Epithelial cell of esophagus (primary cell): Measurements from ENCODE around the gene ADAM23.

ENCODE experiments used
- DNase-seq: peaks from one replicate; pipeline ENCODE4 v3.0.0; 2010; ENCODE audit warnings: low read depth
- H3K4me3 ChIP-seq: 2 replicates; pipeline ENCODE4 v1.5.1; 2011; ENCODE audit warnings: mild to moderate bottlenecking, low read length, control low read depth
- TF ChIP-seq, protein P1 (sequence below): IDR thresholded peaks from 2 replicates; pipeline ENCODE4 v1.5.1; 2011; ENCODE audit warnings: low read depth, mild to moderate bottlenecking, low read length, control low read depth, inconsistent platforms; ENCODE audit not compliant: insufficient read depth; ENCODE audit errors: missing control alignments

The ADAM23 gene

DNA sequence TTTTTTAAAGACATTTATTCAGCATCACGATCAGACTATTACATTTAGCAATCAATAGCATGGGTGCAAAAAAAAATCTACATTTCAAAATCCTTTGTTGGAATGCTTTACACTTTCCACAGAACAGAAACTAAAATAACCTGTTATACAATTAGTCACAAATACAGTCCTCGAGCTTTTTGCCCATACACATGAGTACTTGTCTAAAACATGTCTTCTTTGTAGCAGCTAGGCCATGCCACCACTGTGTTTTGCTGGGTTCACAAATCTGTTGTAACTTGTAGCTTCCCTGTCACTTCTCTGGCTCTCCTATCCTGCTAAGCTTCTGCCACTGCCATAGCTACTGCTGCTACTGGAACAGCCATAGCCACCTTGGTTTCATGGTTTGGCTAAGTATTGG, 24.4 kb upstream of the ADAM23 start:
- DNase-seq, result peak; percentile 81
- H3K4me3 ChIP-seq, result no peak overlapping the region
- TF ChIP-seq, protein P1, sequence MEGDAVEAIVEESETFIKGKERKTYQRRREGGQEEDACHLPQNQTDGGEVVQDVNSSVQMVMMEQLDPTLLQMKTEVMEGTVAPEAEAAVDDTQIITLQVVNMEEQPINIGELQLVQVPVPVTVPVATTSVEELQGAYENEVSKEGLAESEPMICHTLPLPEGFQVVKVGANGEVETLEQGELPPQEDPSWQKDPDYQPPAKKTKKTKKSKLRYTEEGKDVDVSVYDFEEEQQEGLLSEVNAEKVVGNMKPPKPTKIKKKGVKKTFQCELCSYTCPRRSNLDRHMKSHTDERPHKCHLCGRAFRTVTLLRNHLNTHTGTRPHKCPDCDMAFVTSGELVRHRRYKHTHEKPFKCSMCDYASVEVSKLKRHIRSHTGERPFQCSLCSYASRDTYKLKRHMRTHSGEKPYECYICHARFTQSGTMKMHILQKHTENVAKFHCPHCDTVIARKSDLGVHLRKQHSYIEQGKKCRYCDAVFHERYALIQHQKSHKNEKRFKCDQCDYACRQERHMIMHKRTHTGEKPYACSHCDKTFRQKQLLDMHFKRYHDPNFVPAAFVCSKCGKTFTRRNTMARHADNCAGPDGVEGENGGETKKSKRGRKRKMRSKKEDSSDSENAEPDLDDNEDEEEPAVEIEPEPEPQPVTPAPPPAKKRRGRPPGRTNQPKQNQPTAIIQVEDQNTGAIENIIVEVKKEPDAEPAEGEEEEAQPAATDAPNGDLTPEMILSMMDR, result no peak

DNA sequence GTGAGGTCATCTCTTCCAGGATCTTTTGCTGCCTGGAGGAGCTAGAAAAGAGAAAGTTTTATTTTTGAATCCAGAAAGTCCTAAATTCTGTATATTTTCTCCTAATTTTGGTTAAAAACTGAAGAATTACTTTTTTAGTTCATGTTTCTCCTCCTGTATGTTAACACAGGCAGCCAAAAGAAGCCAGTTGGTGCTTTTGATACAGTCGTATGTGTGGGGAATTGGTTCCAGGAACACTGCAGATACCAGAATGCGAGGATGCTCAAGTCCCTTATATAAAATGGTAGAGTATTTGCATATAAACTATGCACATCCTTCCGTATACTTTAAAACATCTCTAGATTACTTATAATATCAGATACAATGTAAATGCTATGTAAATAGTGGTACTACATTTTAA, 22.6 kb upstream of the ADAM23 start:
- DNase-seq, result no peak
- TF ChIP-seq, protein P1, result no peak

DNA sequence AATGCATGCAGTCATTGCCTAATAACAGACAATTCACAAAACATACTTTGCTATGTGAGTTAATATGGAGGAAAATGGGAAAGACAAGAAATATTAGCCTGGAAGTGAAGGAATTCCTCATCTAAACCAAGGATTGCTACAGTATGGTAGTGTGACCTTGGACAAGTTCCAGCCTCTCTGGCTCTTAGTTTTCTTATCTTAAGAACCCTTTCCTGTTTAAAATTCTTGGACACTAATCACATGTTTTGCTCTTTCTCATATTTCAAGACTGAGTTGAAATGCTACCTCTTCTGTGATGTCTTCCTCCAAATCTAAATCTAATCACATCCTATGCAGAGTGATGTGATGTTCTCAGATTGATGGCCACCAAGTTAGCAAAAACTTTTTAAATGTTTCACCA, 20.8 kb upstream of the ADAM23 start:
- no peak overlapping the region for H3K4me3 ChIP-seq
- DNase-seq, result no peak
- TF ChIP-seq, protein P1, result no peak

More for the DNA sequence above, 22.6 kb upstream of the ADAM23 start:
- no peak overlapping the region for H3K4me3 ChIP-seq

DNA sequence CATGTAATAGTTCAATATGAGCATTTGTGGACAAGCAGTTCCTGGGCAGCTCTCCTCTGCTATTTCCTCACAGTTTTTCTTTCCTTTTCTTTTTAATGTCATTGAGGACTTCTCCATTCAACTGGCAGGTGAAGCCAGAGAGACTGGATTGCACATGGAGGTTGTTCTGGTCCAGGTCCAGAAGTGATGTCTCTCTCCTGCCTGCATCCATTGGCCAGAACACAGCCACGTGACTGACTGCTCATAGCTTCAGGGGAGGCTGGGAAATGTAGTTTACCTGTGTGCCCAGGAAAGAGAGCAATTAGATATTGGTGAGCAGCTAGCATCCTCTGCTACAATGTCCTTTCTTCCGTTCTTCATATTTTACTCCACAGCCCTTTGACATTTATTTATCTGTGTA, 20.2 kb upstream of the ADAM23 start:
- peak; percentile 23 for DNase-seq
- TF ChIP-seq, protein P1, result no peak
- no peak overlapping the region for H3K4me3 ChIP-seq

DNA sequence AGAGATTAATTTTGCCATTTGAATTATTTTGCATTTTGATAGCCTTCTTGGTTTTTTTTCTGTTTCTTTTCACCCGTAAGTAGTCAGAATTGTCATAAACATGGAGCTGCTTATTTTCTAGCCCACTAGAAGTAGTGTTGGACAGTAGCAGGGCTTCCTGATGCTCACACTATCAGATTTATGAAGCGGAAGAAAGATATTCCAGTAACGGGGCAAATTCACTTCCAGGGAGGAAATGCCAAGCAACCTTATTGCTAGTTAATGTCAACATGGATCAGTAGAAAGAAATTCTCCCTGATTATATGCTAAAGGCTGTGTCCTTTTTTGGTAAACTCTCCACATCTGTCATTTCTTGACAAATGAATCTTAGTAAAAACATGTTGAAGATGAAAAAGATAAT, 19.2 kb upstream of the ADAM23 start:
- no peak for DNase-seq
- H3K4me3 ChIP-seq, result no peak overlapping the region
- TF ChIP-seq, protein P1, result no peak

DNA sequence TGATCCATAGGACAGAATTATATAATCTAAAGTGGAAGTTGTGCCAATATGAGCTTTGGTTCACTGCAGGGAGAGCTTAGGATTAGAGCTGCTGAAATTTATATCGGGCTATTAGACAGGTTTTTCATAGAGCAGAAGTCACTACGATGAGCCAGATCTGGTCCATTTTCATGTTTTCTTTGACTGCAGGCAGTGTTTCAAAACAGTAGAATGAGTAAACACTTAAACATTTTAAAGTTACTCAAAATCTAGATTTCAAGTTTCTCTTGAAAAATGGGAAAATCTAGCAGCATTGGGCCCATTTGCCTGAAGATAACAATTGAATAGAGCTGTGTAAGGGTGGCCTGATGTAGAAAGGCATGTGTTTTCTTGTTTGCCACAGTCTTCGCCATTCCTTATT, 14.5 kb upstream of the ADAM23 start:
- DNase-seq, result no peak
- TF ChIP-seq, protein P1, result no peak
- no peak overlapping the region for H3K4me3 ChIP-seq

DNA sequence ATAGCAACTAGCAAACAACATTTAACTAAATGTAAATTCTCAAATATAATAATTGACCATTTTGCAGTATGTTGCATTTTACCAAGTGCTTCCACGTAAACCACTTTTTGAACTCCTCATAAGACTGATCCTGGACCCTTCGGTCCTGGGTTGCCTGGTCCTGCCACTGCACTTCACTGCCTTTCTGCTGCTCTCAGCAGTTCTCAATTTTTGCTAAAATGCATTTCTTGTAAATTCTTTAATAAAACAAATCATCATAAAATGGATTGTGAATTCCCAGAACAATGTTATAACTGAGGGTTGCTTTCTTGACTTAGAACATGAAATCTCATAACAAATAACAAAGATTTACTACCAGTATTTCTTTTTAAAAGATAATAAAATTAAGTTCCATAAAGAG, 12.9 kb upstream of the ADAM23 start:
- DNase-seq, result no peak
- H3K4me3 ChIP-seq, result no peak overlapping the region
- TF ChIP-seq, protein P1, result no peak
